HG02623 (cell line): Measurements from ENCODE around the gene FBXL2.

Source experiments
- ATAC-seq: cut with Tn5 transposase; IDR thresholded peaks from one replicate; pipeline ENCODE4 v1.9.1; 2021; ENCODE audit warnings: moderate library complexity; ENCODE audit not compliant: unreplicated experiment

FBXL2 gene

GRCh38 chr3:33277193-33277882 is at the start of gene FBXL2:
Gene FBXL2, plus strand, starts transcription at chr3:33277442. Its CDS starts 71 bp downstream, at chr3:33277513.
- no peak for ATAC-seq

- ATAC-seq, result no peak
Measured at GRCh38 chr3:33229066-33229465, 48.2 kb upstream of the FBXL2 start.

GRCh38 chr3:33229947-33230346 is 47.3 kb upstream of the FBXL2 start:
- ATAC-seq, result no peak

GRCh38 chr3:33231756-33232465 is 45.3 kb upstream of the FBXL2 start:
- ATAC-seq, result no peak

- ATAC-seq, result no peak
Measured at GRCh38 chr3:33233884-33234283, 43.4 kb upstream of the FBXL2 start.

- no peak for ATAC-seq
Measured at GRCh38 chr3:33236005-33236404, 41.2 kb upstream of the FBXL2 start.

GRCh38 chr3:33237439-33237838 is 39.8 kb upstream of the FBXL2 start:
- no peak for ATAC-seq

- no peak for ATAC-seq
Measured at GRCh38 chr3:33238923-33239322, 38.3 kb upstream of the FBXL2 start.

GRCh38 chr3:33240261-33240660 is 37.0 kb upstream of the FBXL2 start:
- no peak for ATAC-seq

- no peak for ATAC-seq
Measured at GRCh38 chr3:33246786-33247185, 30.5 kb upstream of the FBXL2 start.

- ATAC-seq, result no peak
Measured at GRCh38 chr3:33250712-33251111, 26.5 kb upstream of the FBXL2 start.

GRCh38 chr3:33256249-33256648 is 21.0 kb upstream of the FBXL2 start:
- ATAC-seq, result no peak

- no peak for ATAC-seq
Measured at GRCh38 chr3:33260104-33260503, 17.1 kb upstream of the FBXL2 start.

GRCh38 chr3:33269385-33269784 is 7.9 kb upstream of the FBXL2 start:
- ATAC-seq, result no peak

- no peak for ATAC-seq
Measured at GRCh38 chr3:33271324-33271723, 5.9 kb upstream of the FBXL2 start.

GRCh38 chr3:33273628-33274027 is 3.6 kb upstream of the FBXL2 start:
- ATAC-seq, result no peak

GRCh38 chr3:33278163-33278562 is 921 bp downstream of the FBXL2 start:
- ATAC-seq, result no peak

- no peak for ATAC-seq
Measured at GRCh38 chr3:33287672-33288282, 10.5 kb downstream of the FBXL2 start.

- no peak for ATAC-seq
Measured at GRCh38 chr3:33299395-33300081, 22.3 kb downstream of the FBXL2 start.

GRCh38 chr3:33312361-33312760 is 35.1 kb downstream of the FBXL2 start:
- no peak for ATAC-seq

GRCh38 chr3:33313331-33313730 is 36.1 kb downstream of the FBXL2 start:
- ATAC-seq, result no peak

- ATAC-seq, result no peak
Measured at GRCh38 chr3:33314993-33315392, 37.8 kb downstream of the FBXL2 start.
